Osteocyte (in vitro differentiated cells): Measurements from ENCODE around the gene TWSG1. TPM values are rescaled to one million over a fixed set of nuclear protein-coding genes. Genes with fewer than 3 reads are reported as not detected.

ENCODE experiments used
- DNase-seq: peaks from one replicate; pipeline ENCODE4 v3.0.0; 2021; ENCODE audit warnings: mixed read lengths; ENCODE audit not compliant: unreplicated experiment; ENCODE audit errors: extremely low spot score
- H3K27ac Mint-ChIP-seq: one replicate; pipeline ENCODE4 v1.8.0; 2021; ENCODE audit warnings: mild to moderate bottlenecking, mixed read lengths; ENCODE audit not compliant: unreplicated experiment
- H3K27me3 Mint-ChIP-seq: one replicate; pipeline ENCODE4 v1.8.0; 2021; ENCODE audit warnings: mixed read lengths; ENCODE audit not compliant: unreplicated experiment
- H3K36me3 Mint-ChIP-seq: one replicate; pipeline ENCODE4 v1.8.0; 2021; ENCODE audit warnings: mixed read lengths; ENCODE audit not compliant: unreplicated experiment
- H3K4me1 Mint-ChIP-seq: one replicate; pipeline ENCODE4 v1.8.0; 2021; ENCODE audit warnings: mixed read lengths; ENCODE audit not compliant: unreplicated experiment
- H3K4me3 Mint-ChIP-seq: one replicate; pipeline ENCODE4 v1.8.0; 2021; ENCODE audit warnings: mild to moderate bottlenecking, moderate library complexity, mixed read lengths; ENCODE audit not compliant: unreplicated experiment
- H3K9me3 Mint-ChIP-seq: one replicate; pipeline ENCODE4 v1.8.0; 2021; ENCODE audit warnings: mixed read lengths; ENCODE audit not compliant: unreplicated experiment
- CTCF ChIP-seq: fragments of 200-600 bp; sonication (generic); IDR thresholded peaks from 2 replicates; pipeline ENCODE4 v1.5.0; 2021; ENCODE audit warnings: antibody characterized with exemption, mild to moderate bottlenecking, moderate library complexity
- total RNA-seq: library from RNA; stranded (reverse); gene quantifications from 2 replicates; pipeline ENCODE4 v1.2.1, GENCODE V29; 2021

TWSG1 gene
- total RNA-seq, 1 donor from 2014 or later = 69.8 TPM

- Mint-ChIP-seq H3K4me3 (no peak overlapping the region), H3K27me3 (no peaks in the 10 kb centered on the region), H3K36me3 (peaks cover 4% of the 10 kb centered on the region), H3K4me1 (peaks cover 3% of the 10 kb centered on the region), H3K27ac (no peak overlapping the region), H3K9me3 (peaks cover 9% of the 10 kb centered on the region)
- TF ChIP-seq CTCF = no peak
- no peak for DNase-seq
These were observed 10.7 kb upstream of the TWSG1 start for GRCh38 chr18:9323750-9324445.

DNA sequence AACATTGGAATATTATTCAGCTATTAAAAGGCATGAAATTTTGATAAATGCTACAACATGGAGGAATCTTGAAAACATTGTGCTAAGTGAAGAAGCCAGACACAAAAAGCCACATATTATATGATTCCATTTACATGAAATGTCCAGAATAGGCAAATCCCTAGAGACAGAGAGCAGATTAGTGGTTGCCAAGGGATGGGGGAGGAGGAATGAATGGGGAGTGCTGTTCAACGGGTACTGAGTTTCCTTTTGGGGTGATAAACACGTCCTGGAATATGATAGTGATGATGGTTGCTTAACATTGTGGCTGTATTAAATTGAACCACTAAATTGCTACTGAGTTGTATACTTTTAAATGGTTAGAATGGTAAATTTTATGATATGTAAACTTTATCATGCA lies 8.9 kb upstream of the TWSG1 start:
- H3K27ac Mint-ChIP-seq = no peak overlapping the region
- H3K4me1 Mint-ChIP-seq = peaks cover 6% of the 10 kb centered on the region
- H3K36me3 Mint-ChIP-seq = peaks cover 4% of the 10 kb centered on the region
- H3K4me3 Mint-ChIP-seq = no peak overlapping the region
- H3K27me3 Mint-ChIP-seq = no peaks in the 10 kb centered on the region
- no peak for TF ChIP-seq CTCF
- no peak for DNase-seq
- H3K9me3 Mint-ChIP-seq = peaks cover 6% of the 10 kb centered on the region

DNA sequence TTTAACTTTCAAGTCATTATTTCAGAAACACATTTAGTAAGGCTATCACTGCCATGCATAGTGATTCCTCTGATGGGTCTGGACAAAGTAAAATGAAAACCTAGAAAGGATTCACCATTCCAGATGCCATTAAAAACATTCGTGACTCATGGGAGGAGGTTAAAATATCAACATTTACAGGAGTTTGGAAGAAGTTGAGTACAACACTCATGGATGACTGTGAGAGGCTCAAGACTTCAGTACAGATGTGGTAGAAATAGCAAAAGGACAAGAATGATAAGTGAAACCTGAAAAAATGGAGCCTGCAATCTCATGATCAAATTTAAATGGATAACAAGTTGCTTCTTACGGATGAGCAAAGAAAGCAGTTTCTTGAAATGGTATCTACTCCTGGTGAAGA lies 5.8 kb upstream of the TWSG1 start:
- no peak overlapping the region for H3K27ac Mint-ChIP-seq
- TF ChIP-seq CTCF = no peak
- H3K27me3 Mint-ChIP-seq = no peaks in the 10 kb centered on the region
- H3K36me3 Mint-ChIP-seq = peaks cover 1% of the 10 kb centered on the region
- H3K4me3 Mint-ChIP-seq = no peak overlapping the region
- H3K4me1 Mint-ChIP-seq = peaks cover 7% of the 10 kb centered on the region
- peaks cover 6% of the 10 kb centered on the region for H3K9me3 Mint-ChIP-seq
- no peak for DNase-seq

- DNase-seq = no peak
- Mint-ChIP-seq H3K27me3 (no peaks in the 10 kb centered on the region), H3K9me3 (peaks cover 6% of the 10 kb centered on the region), H3K4me3 (no peak overlapping the region), H3K36me3 (peaks cover 1% of the 10 kb centered on the region), H3K27ac (no peak overlapping the region), H3K4me1 (peaks cover 9% of the 10 kb centered on the region)
- TF ChIP-seq CTCF = no peak
These were observed 5.1 kb upstream of the TWSG1 start for GRCh38 chr18:9329471-9329870.

- H3K4me3 Mint-ChIP-seq = no peak overlapping the region
- peaks cover 6% of the 10 kb centered on the region for H3K9me3 Mint-ChIP-seq
- no peak overlapping the region for H3K27ac Mint-ChIP-seq
- no peak for TF ChIP-seq CTCF
- no peaks in the 10 kb centered on the region for H3K27me3 Mint-ChIP-seq
- no peak for DNase-seq
- H3K4me1 Mint-ChIP-seq = peaks cover 9% of the 10 kb centered on the region
- H3K36me3 Mint-ChIP-seq = peaks cover 1% of the 10 kb centered on the region
These were observed 4.2 kb upstream of the TWSG1 start for GRCh38 chr18:9330419-9330818.
